Smooth muscle cell (in vitro differentiated cells): ENCODE data around the gene XPA. TPM values are rescaled to one million over a fixed set of nuclear protein-coding genes. Genes with fewer than 3 reads are reported as not detected.

Experiments
- DNase-seq: peaks from one replicate; lab custom pipeline; 2025; ENCODE audit not compliant: unreplicated experiment; lab: John Stamatoyannopoulos, UW
- H2AFZ ChIP-seq: fragments of 200-600 bp; sonication (generic); 2 replicates; pipeline ENCODE4 v1.6.0; 2016; ENCODE audit warnings: antibody characterized with exemption, low read depth, mild to moderate bottlenecking
- H3F3A ChIP-seq: fragments of 200-600 bp; sonication (generic); 2 replicates; pipeline ENCODE4 v1.6.0; 2017; ENCODE audit warnings: antibody characterized with exemption, low read depth
- H3K27ac ChIP-seq: fragments of 200-600 bp; sonication (generic); 2 replicates; pipeline ENCODE4 v1.5.1; 2016; ENCODE audit warnings: low read depth, mild to moderate bottlenecking
- H3K27me3 ChIP-seq: fragments of 200-600 bp; sonication (generic); 2 replicates; pipeline ENCODE4 v1.6.1; 2016; ENCODE audit warnings: low read depth, mild to moderate bottlenecking
- H3K36me3 ChIP-seq: fragments of 200-600 bp; sonication (generic); 2 replicates; pipeline ENCODE4 v1.5.1; 2016; ENCODE audit warnings: low read depth
- H3K4me1 ChIP-seq: fragments of 200-600 bp; sonication (generic); 2 replicates; pipeline ENCODE4 v1.5.1; 2016; ENCODE audit warnings: low read depth
- H3K4me2 ChIP-seq: fragments of 200-600 bp; sonication (generic); 2 replicates; pipeline ENCODE4 v1.6.0; 2016; ENCODE audit warnings: mild to moderate bottlenecking
- H3K4me3 ChIP-seq: fragments of 200-600 bp; sonication (generic); 2 replicates; pipeline ENCODE4 v1.5.1; 2016; ENCODE audit warnings: mild to moderate bottlenecking
- H3K79me2 ChIP-seq: fragments of 200-600 bp; sonication (generic); 2 replicates; pipeline ENCODE4 v1.6.0; 2016; ENCODE audit warnings: low read depth, mild to moderate bottlenecking
- H3K9ac ChIP-seq: fragments of 200-600 bp; sonication (generic); 2 replicates; pipeline ENCODE4 v1.6.0; 2016; ENCODE audit warnings: low read depth
- H3K9me3 ChIP-seq: fragments of 200-600 bp; sonication (generic); replicated peaks from 2 replicates; pipeline ENCODE4 v1.5.1; 2016; ENCODE audit warnings: low read depth
- H4K20me1 ChIP-seq: fragments of 200-600 bp; sonication (generic); 2 replicates; pipeline ENCODE4 v1.6.0; 2016; ENCODE audit warnings: low read depth
- CTCF ChIP-seq: fragments of 200-600 bp; sonication (generic); IDR thresholded peaks from 2 replicates; pipeline ENCODE4 v1.5.1; 2017; ENCODE audit warnings: borderline replicate concordance, mild to moderate bottlenecking, antibody characterized with exemption; ENCODE audit not compliant: insufficient read depth, poor library complexity, severe bottlenecking
- WGBS: methylation state at CpG from one replicate; pipeline ENCODE4 v1.1.7; 2016; ENCODE audit warnings: low lambda C conversion rate; 5-methylcytosine and 5-hydroxymethylcytosine counted together
- polyA plus RNA-seq: library from polyadenylated mRNA; unstranded; fragments of >200 nt; fragmentation: Nextera tagmentation; extraction: Ambion mirVana; gene quantifications from 2 replicates; pipeline ENCODE4 v1.2.1, GENCODE V29; 2016
- total RNA-seq: library from RNA; depleted of rRNA; stranded (reverse); fragments of >200 nt; gene quantifications from 2 replicates; pipeline ENCODE4 v1.2.3, GENCODE V29; 2014

The XPA gene
- total and polyA plus RNA-seq, 2 experiments from 2014 or later, result 7.5 to 9.7 TPM

- TF ChIP-seq CTCF, result no peak
Measured at GRCh38 chr9:97629156-97629555, 68.0 kb downstream of the XPA start.

GRCh38 chr9:97628668-97629067 is 68.5 kb downstream of the XPA start:
- H3K4me2 ChIP-seq, result no peak overlapping the region
- no peak overlapping the region for H3K27ac ChIP-seq
- H3K36me3 ChIP-seq, result peaks cover 12% of the 10 kb centered on the region
- 96% methylated on average over 3 of the region's 3 CpGs for WGBS
- peaks cover 6% of the 10 kb centered on the region for H3K4me1 ChIP-seq
- H3K4me3 ChIP-seq, result no peak overlapping the region
- H3F3A ChIP-seq, result peaks cover 4% of the 10 kb centered on the region
- H3K27me3 ChIP-seq, result no peaks in the 10 kb centered on the region
- H3K9ac ChIP-seq, result no peak overlapping the region
- no peaks in the 10 kb centered on the region for H3K9me3 ChIP-seq
- no peak for DNase-seq
- H4K20me1 ChIP-seq, result peaks cover 19% of the 10 kb centered on the region
- no peak for TF ChIP-seq CTCF
- H3K79me2 ChIP-seq, result peaks cover 54% of the 10 kb centered on the region
- H2AFZ ChIP-seq, result no peak overlapping the region

More at GRCh38 chr9:97629156-97629555, 68.0 kb downstream of the XPA start:
- peaks cover 12% of the 10 kb centered on the region for H3K36me3 ChIP-seq
- no peak overlapping the region for H3K27ac ChIP-seq
- no peak overlapping the region for H3K9ac ChIP-seq
- no peak for DNase-seq
- peaks cover 19% of the 10 kb centered on the region for H4K20me1 ChIP-seq
- no peak overlapping the region for H3K4me3 ChIP-seq
- no peak overlapping the region for H2AFZ ChIP-seq
- H3K79me2 ChIP-seq, result peaks cover 57% of the 10 kb centered on the region
- H3K4me1 ChIP-seq, result peaks cover 6% of the 10 kb centered on the region
- H3K4me2 ChIP-seq, result no peak overlapping the region
- peaks cover 9% of the 10 kb centered on the region for H3F3A ChIP-seq
- H3K27me3 ChIP-seq, result no peaks in the 10 kb centered on the region
- H3K9me3 ChIP-seq, result no peaks in the 10 kb centered on the region

GRCh38 chr9:97627624-97628023 is 69.5 kb downstream of the XPA start:
- Histone ChIP-seq H3K4me2 (no peak overlapping the region), H3K9ac (no peak overlapping the region), H3K4me3 (no peak overlapping the region), H3K36me3 (peaks cover 12% of the 10 kb centered on the region), H2AFZ (no peak overlapping the region), H3K27ac (no peak overlapping the region), H3K9me3 (no peaks in the 10 kb centered on the region), H3F3A (peaks cover 4% of the 10 kb centered on the region), H3K4me1 (peaks cover 6% of the 10 kb centered on the region), H3K79me2 (peaks cover 54% of the 10 kb centered on the region), H3K27me3 (no peaks in the 10 kb centered on the region), H4K20me1 (peaks cover 19% of the 10 kb centered on the region)
- TF ChIP-seq CTCF, result no peak
- 80% methylated on average over 5 of the region's 5 CpGs for WGBS
- DNase-seq, result no peak

GRCh38 chr9:97625620-97626019 is 71.5 kb downstream of the XPA start:
- H3F3A ChIP-seq, result no peaks in the 10 kb centered on the region
- no peaks in the 10 kb centered on the region for H3K27me3 ChIP-seq
- H3K9me3 ChIP-seq, result no peaks in the 10 kb centered on the region
- no peak overlapping the region for H3K4me2 ChIP-seq
- no peak for DNase-seq
- WGBS, result 67% methylated on average over 3 of the region's 3 CpGs
- no peak overlapping the region for H3K27ac ChIP-seq
- peaks cover 19% of the 10 kb centered on the region for H4K20me1 ChIP-seq
- peaks cover 12% of the 10 kb centered on the region for H3K36me3 ChIP-seq
- no peak for TF ChIP-seq CTCF
- peaks cover 39% of the 10 kb centered on the region for H3K79me2 ChIP-seq
- no peak overlapping the region for H3K4me3 ChIP-seq
- H3K4me1 ChIP-seq, result no peaks in the 10 kb centered on the region
- H2AFZ ChIP-seq, result no peak overlapping the region
- no peak overlapping the region for H3K9ac ChIP-seq
